Body of pancreas (tissue), 4 donors: ENCODE measurements around the gene TPD52L1. TPM values are rescaled to one million over a fixed set of nuclear protein-coding genes. Genes with fewer than 3 reads are reported as not detected.

Experiments
- ATAC-seq: fragments of 150-250 bp; one replicate; pipeline ENCODE4 v1.9.1; 2016
- DNase-seq, 4 donors: peaks; one replicate each; pipeline ENCODE4 v3.0.0-alpha.2; 2019
- H3K27ac ChIP-seq, 4 donors: fragments of 200-600 bp; sonication (generic); 1 replicate in 3 of 4; 2 replicates in 1 of 4; pipeline versions ENCODE4 v1.5.1 to v1.6.1; 2016 to 2019; ENCODE audit warnings: mild to moderate bottlenecking in 1 of 4, mixed read lengths in 1 of 4, moderate library complexity in 1 of 4
- H3K27me3 ChIP-seq, 2 donors: fragments of 200-600 bp; sonication (generic); one replicate each; pipeline ENCODE4 v1.6.0; 2016; ENCODE audit warnings: mild to moderate bottlenecking in 1 of 2
- H3K36me3 ChIP-seq, 2 donors: fragments of 200-600 bp; sonication (generic); replicated peaks in 1 of 2; 2 replicates each; pipeline ENCODE4 v1.5.1; 2016; ENCODE audit warnings: low read depth in 2 of 2; ENCODE audit not compliant: insufficient read depth in 1 of 2
- H3K4me1 ChIP-seq: fragments of 200-600 bp; sonication (generic); one replicate; pipeline ENCODE4 v1.6.0; 2016
- H3K4me3 ChIP-seq, 2 donors: fragments of 200-600 bp; sonication (generic); 1 replicate in 1 of 2; 2 replicates in 1 of 2; pipeline ENCODE4 v1.5.1; 2016 to 2019
- H3K9me3 ChIP-seq, 3 donors: fragments of 200-600 bp; sonication (generic); 1 replicate in 2 of 3; 2 replicates in 1 of 3; pipeline ENCODE4 v1.5.1; 2016
- POLR2A ChIP-seq, 3 donors: fragments of 450-650 bp; IDR thresholded peaks; one replicate each; pipeline ENCODE4 v1.6.1; 2016; ENCODE audit warnings: antibody characterized with exemption in 3 of 3, mild to moderate bottlenecking in 2 of 3
- WGBS, 2 donors: methylation state at CpG; one replicate each; pipeline ENCODE4 v1.1.5; 2017; 5-methylcytosine and 5-hydroxymethylcytosine counted together
- intact Hi-C: fragments of 100-400 bp; cut with DNase I; formaldehyde crosslinking; loops from one replicate; pipeline ENCODE4 v1.15.1; 2023
- total RNA-seq, 2 donors: library from RNA; depleted of rRNA; stranded (reverse); fragments of >200 nt; gene quantifications; one replicate each; pipeline ENCODE4 v1.1.0, GENCODE V29; 2016
- TF ChIP-seq, protein P1 (sequence below), 7 experiments: fragments of 450-650 bp in 4 of 7; fragments of 200-600 bp in 3 of 7; sonication (generic) in 3 of 7; IDR thresholded peaks; one replicate each; pipeline ENCODE4 v1.5.1; 2016 to 2019; ENCODE audit warnings: antibody characterized with exemption in 7 of 7

TPD52L1 gene
- total RNA-seq, 2 donors from 2014 or later: 33.3 to 101 TPM

DNA sequence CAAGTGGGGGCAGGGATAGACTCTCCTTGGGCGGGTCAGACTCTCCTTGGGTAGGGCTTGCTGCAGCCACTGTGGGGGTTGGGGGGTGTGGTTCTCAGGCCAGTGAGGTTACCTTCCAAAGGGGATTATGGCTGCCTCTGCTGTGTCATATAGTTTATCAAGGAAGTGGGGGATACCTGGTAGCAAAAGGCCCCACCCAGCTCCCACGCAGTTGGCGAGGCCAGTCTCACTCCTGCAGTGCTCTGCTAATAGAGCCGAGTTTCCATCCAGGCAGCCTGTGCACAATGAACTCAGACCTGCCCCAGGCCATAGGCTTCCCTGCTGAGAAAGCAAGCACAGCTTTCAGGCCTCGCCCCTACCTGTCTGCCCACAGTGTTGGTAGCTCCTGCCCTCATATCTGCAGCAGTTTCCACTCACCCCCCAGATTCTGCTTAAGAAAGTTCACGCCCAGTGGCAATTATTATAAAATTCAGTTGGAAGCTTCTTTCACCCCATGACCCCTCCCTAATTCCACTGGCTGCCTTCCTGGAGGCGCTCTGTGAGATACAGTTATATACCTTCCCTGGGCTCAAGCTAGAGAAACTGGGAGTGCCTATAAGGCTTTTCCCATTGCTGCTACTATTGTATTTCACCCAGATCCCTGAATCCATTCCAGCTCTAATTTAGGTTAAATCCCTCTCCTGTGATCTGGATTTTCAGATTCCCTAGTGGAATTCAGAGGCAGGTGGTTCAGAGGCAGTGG lies 92.1 kb downstream of the TPD52L1 start:
- ATAC-seq (no peak), DNase-seq (no peak)
- 90 to 97% methylated on average over 4 to 5 of the region's 7 CpGs for WGBS, 2 donors
- Histone ChIP-seq H3K27ac (no peak overlapping the region), H3K4me1 (no peaks in the 10 kb centered on the region), H3K36me3 (no peaks in the 10 kb centered on the region), H3K27me3 (no peaks in the 10 kb centered on the region), H3K4me3 (no peak overlapping the region), H3K9me3 (no peaks in the 10 kb centered on the region)
- TF ChIP-seq, protein P1, sequence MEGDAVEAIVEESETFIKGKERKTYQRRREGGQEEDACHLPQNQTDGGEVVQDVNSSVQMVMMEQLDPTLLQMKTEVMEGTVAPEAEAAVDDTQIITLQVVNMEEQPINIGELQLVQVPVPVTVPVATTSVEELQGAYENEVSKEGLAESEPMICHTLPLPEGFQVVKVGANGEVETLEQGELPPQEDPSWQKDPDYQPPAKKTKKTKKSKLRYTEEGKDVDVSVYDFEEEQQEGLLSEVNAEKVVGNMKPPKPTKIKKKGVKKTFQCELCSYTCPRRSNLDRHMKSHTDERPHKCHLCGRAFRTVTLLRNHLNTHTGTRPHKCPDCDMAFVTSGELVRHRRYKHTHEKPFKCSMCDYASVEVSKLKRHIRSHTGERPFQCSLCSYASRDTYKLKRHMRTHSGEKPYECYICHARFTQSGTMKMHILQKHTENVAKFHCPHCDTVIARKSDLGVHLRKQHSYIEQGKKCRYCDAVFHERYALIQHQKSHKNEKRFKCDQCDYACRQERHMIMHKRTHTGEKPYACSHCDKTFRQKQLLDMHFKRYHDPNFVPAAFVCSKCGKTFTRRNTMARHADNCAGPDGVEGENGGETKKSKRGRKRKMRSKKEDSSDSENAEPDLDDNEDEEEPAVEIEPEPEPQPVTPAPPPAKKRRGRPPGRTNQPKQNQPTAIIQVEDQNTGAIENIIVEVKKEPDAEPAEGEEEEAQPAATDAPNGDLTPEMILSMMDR (IDR thresholded peaks at IDR 0.05): no peak
- TF ChIP-seq POLR2A (IDR thresholded peaks at IDR 0.05): no peak
- intact Hi-C loops: no loop called here

- TF ChIP-seq, protein P1 (IDR thresholded peaks at IDR 0.05): no peak
- no peak for TF ChIP-seq POLR2A (IDR thresholded peaks at IDR 0.05)
Observed at GRCh38 chr6:125246566-125246965, 93.0 kb downstream of the TPD52L1 start.

DNA sequence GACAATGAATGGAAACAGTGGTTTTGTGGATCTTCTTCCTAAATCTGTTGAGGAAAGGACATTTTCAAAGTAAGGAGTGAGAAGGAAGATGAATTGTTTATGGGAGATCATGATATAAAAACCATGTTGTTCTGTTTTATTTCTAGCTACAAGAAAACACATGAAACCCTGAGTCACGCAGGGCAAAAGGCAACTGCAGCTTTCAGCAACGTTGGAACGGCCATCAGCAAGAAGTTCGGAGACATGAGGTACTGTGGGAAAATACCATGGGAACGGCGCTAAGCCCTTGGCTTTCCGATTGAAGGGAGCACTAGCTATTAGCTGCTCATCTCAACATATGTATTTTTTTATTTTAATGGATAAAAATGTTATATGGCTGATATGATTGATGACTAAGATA lies 94.6 kb downstream of the TPD52L1 start:
- Histone ChIP-seq H3K9me3 (no peaks in the 10 kb centered on the region), H3K27ac (no peak overlapping the region), H3K4me3 (no peak overlapping the region), H3K36me3 (no peaks in the 10 kb centered on the region), H3K27me3 (no peaks in the 10 kb centered on the region), H3K4me1 (no peaks in the 10 kb centered on the region)
- TF ChIP-seq, protein P1 (IDR thresholded peaks at IDR 0.05): no peak
- TF ChIP-seq POLR2A (IDR thresholded peaks at IDR 0.05): no peak
- intact Hi-C loops: no loop called here
- WGBS, 2 donors: 90 to 95% methylated on average over 7 of the region's 7 CpGs
- no peak for DNase-seq
- no peak for ATAC-seq

More at GRCh38 chr6:125246566-125246965, 93.0 kb downstream of the TPD52L1 start:
- Histone ChIP-seq H3K9me3 (no peaks in the 10 kb centered on the region), H3K4me1 (no peaks in the 10 kb centered on the region), H3K27me3 (no peaks in the 10 kb centered on the region), H3K27ac (no peak overlapping the region), H3K4me3 (no peak overlapping the region), H3K36me3 (no peaks in the 10 kb centered on the region)
- DNase-seq (no peak), ATAC-seq (no peak)
- intact Hi-C loops: no loop called here

GRCh38 chr6:125250511-125250910 lies 96.9 kb downstream of the TPD52L1 start:
- Histone ChIP-seq H3K36me3 (no peaks in the 10 kb centered on the region), H3K4me1 (no peaks in the 10 kb centered on the region), H3K27me3 (no peaks in the 10 kb centered on the region), H3K27ac (no peak overlapping the region), H3K9me3 (no peaks in the 10 kb centered on the region), H3K4me3 (no peak overlapping the region)
- 32 to 41% methylated on average over 1 of the region's 1 CpG for WGBS, 2 donors
- intact Hi-C loops: no loop called here
- ATAC-seq (no peak), DNase-seq (no peak)
- no peak for TF ChIP-seq POLR2A (IDR thresholded peaks at IDR 0.05)
- TF ChIP-seq, protein P1 (IDR thresholded peaks at IDR 0.05): no peak
